H1 (cell line): Measurements from ENCODE around the gene IL22RA2. TPM values are rescaled to one million over a fixed set of nuclear protein-coding genes. Genes with fewer than 3 reads are reported as not detected.

Experiments
- CTCF ChIA-PET: fragments of 300-600 bp; sonication (Branson Sonifier 250); formaldehyde crosslinking; loops from one replicate; lab custom pipeline; 2021; ENCODE audit not compliant: partially characterized antibody; lab: Charles Lee
- POLR2A ChIA-PET: fragments of 300-600 bp; sonication (Branson Sonifier 250); formaldehyde crosslinking; loops from one replicate; lab custom pipeline; 2021; ENCODE audit warnings: inconsistent platforms; ENCODE audit not compliant: partially characterized antibody; lab: Charles Lee
- DNase-seq, 2 experiments: peaks; one replicate each; pipeline versions ENCODE4 v3.0.0 to v3.0.0-alpha.2; 2010 to 2022; ENCODE audit warnings: low spot score in 2 of 2, low read depth in 1 of 2, mixed read lengths in 1 of 2
- FAIRE-seq: peaks from 2 replicates; lab custom pipeline; 2011; peaks lifted over from hg19 to GRCh38; lab: Jason Lieb, UNC
- H2AFZ ChIP-seq: 2 replicates; pipeline ENCODE4 v1.8.1; 2012; ENCODE audit warnings: low read length, inconsistent platforms
- H2AK5ac ChIP-seq: 2 replicates; pipeline ENCODE4 v1.6.1; 2013; ENCODE audit warnings: low read depth, low read length
- H2BK120ac ChIP-seq: replicated peaks from 2 replicates; pipeline ENCODE3; 2013; ENCODE audit warnings: low read depth, low read length, inconsistent platforms
- H2BK12ac ChIP-seq: 2 replicates; pipeline ENCODE4 v1.6.1; 2013; ENCODE audit warnings: low read depth, low read length
- H2BK15ac ChIP-seq: 2 replicates; pipeline ENCODE4 v1.6.1; 2013; ENCODE audit warnings: low read length
- H2BK20ac ChIP-seq: 2 replicates; pipeline ENCODE4 v1.6.1; 2013; ENCODE audit warnings: low read length
- H2BK5ac ChIP-seq: 2 replicates; pipeline ENCODE4 v1.6.1; 2013; ENCODE audit warnings: low read depth, low read length
- H3K14ac ChIP-seq: 2 replicates; pipeline ENCODE4 v1.6.1; 2013; ENCODE audit warnings: inconsistent platforms; ENCODE audit not compliant: insufficient read length
- H3K18ac ChIP-seq: 2 replicates; pipeline ENCODE4 v1.6.1; 2013; ENCODE audit warnings: low read length; ENCODE audit errors: extremely low read depth
- H3K23ac ChIP-seq: 2 replicates; pipeline ENCODE4 v1.6.1; 2013; ENCODE audit warnings: inconsistent platforms; ENCODE audit not compliant: insufficient read length
- H3K23me2 ChIP-seq: 2 replicates; pipeline ENCODE4 v1.6.1; 2013; ENCODE audit warnings: low read depth, low read length
- H3K27ac ChIP-seq: 2 replicates; pipeline ENCODE4 v1.6.1; 2011; ENCODE audit warnings: low read depth, low read length, inconsistent platforms
- H3K27me3 ChIP-seq, 4 experiments: replicated peaks in 1 of 4; 1 replicate in 1 of 4; 2 replicates in 3 of 4; pipeline versions ENCODE4 v1.6.1 to v1.8.1; 2011 to 2013; ENCODE audit warnings: low read length in 3 of 4, mild to moderate bottlenecking in 3 of 4, inconsistent platforms in 2 of 4, mixed read lengths in 2 of 4, moderate library complexity in 1 of 4; ENCODE audit not compliant: control insufficient read depth in 3 of 4, insufficient read depth in 3 of 4; ENCODE audit errors: extremely low read depth in 1 of 4
- H3K36me3 ChIP-seq, 4 experiments: 2 replicates each; pipeline versions ENCODE4 v1.6.1 to v1.8.1; 2011 to 2013; ENCODE audit warnings: mild to moderate bottlenecking in 4 of 4, low read length in 3 of 4, moderate library complexity in 2 of 4, control low read depth in 1 of 4, inconsistent platforms in 1 of 4; ENCODE audit not compliant: insufficient read depth in 4 of 4, control insufficient read depth in 2 of 4
- H3K4ac ChIP-seq: replicated peaks from 2 replicates; pipeline ENCODE3; 2013; ENCODE audit warnings: low read length, low read depth, mixed read lengths, inconsistent platforms; ENCODE audit not compliant: insufficient read length
- H3K4me1 ChIP-seq, 4 experiments: replicated peaks in 1 of 4; 1 replicate in 1 of 4; 2 replicates in 3 of 4; pipeline versions ENCODE4 v1.6.1 to v1.8.1; 2011 to 2013; ENCODE audit warnings: low read length in 3 of 4, inconsistent platforms in 2 of 4, mixed read lengths in 1 of 4; ENCODE audit not compliant: insufficient read depth in 4 of 4, control insufficient read depth in 3 of 4
- H3K4me2 ChIP-seq, 2 experiments: 2 replicates each; pipeline versions ENCODE4 v1.6.1 to v1.8.1; 2011 to 2013; ENCODE audit warnings: low read depth in 2 of 2, low read length in 2 of 2, control low read depth in 1 of 2, inconsistent platforms in 1 of 2, mild to moderate bottlenecking in 1 of 2; ENCODE audit not compliant: insufficient read depth in 1 of 2
- H3K4me3 ChIP-seq, 4 experiments: fragments of 200-600, 300-600 bp in 1 of 4; sonication (generic), shearing (Covaris generic), sonication (Bioruptor Twin) in 1 of 4; 2 replicates each; pipeline versions ENCODE4 v1.5.1 to v1.8.1; 2011 to 2016; ENCODE audit warnings: low read length in 4 of 4, low read depth in 3 of 4, control low read depth in 2 of 4, inconsistent platforms in 2 of 4, mild to moderate bottlenecking in 2 of 4, mixed read lengths in 1 of 4, moderate library complexity in 1 of 4; ENCODE audit not compliant: insufficient read depth in 2 of 4; ENCODE audit errors: extremely low read depth in 1 of 4
- H3K56ac ChIP-seq: replicated peaks from 2 replicates; pipeline ENCODE3; 2013; ENCODE audit warnings: low read depth, mild to moderate bottlenecking, mixed read lengths, low read length, inconsistent platforms; ENCODE audit not compliant: insufficient read length
- H3K79me1 ChIP-seq: 2 replicates; pipeline ENCODE4 v1.6.1; 2013; ENCODE audit warnings: low read depth, low read length, control low read depth
- H3K79me2 ChIP-seq, 2 experiments: 2 replicates each; pipeline versions ENCODE4 v1.6.1 to v1.8.1; 2012 to 2013; ENCODE audit warnings: low read length in 2 of 2, mild to moderate bottlenecking in 2 of 2, inconsistent platforms in 1 of 2; ENCODE audit not compliant: insufficient read depth in 2 of 2, control insufficient read depth in 1 of 2
- H3K9ac ChIP-seq, 4 experiments: replicated peaks in 1 of 4; 1 replicate in 1 of 4; 2 replicates in 3 of 4; pipeline versions ENCODE4 v1.6.1 to v1.8.1; 2011 to 2013; ENCODE audit warnings: low read depth in 3 of 4, low read length in 3 of 4, control low read depth in 2 of 4, mild to moderate bottlenecking in 2 of 4, moderate library complexity in 2 of 4, inconsistent platforms in 1 of 4; ENCODE audit errors: extremely low read depth in 1 of 4
- H3K9me3 ChIP-seq, 2 experiments: 2 replicates each; pipeline versions ENCODE4 v1.6.1 to v1.8.1; 2012 to 2013; ENCODE audit warnings: mild to moderate bottlenecking in 2 of 2, moderate library complexity in 2 of 2, control low read depth in 1 of 2, inconsistent platforms in 1 of 2, low read depth in 1 of 2, low read length in 1 of 2, mixed read lengths in 1 of 2; ENCODE audit not compliant: insufficient read depth in 2 of 2
- H4K20me1 ChIP-seq, 2 experiments: replicated peaks in 1 of 2; 2 replicates each; pipeline versions ENCODE3 to v1.8.1; 2011 to 2013; ENCODE audit warnings: inconsistent platforms in 2 of 2, low read length in 2 of 2, mild to moderate bottlenecking in 1 of 2; ENCODE audit not compliant: insufficient read depth in 2 of 2, control insufficient read depth in 1 of 2
- H4K5ac ChIP-seq: 2 replicates; pipeline ENCODE4 v1.6.1; 2013; ENCODE audit warnings: low read length, low read depth, mixed read lengths, inconsistent platforms; ENCODE audit not compliant: insufficient read length
- H4K8ac ChIP-seq: 2 replicates; pipeline ENCODE4 v1.8.0; 2013; ENCODE audit warnings: mild to moderate bottlenecking, moderate library complexity, low read length, inconsistent platforms; ENCODE audit not compliant: insufficient read depth; ENCODE audit errors: extremely low read depth
- H4K91ac ChIP-seq: replicated peaks from 2 replicates; pipeline ENCODE3; 2013; ENCODE audit warnings: low read length, mixed read lengths, inconsistent platforms; ENCODE audit not compliant: insufficient read length
- ASH2L ChIP-seq: fragments of 200-600, 300-600 bp; sonication (generic); IDR thresholded peaks from one replicate; pipeline ENCODE4 v1.7.1; 2017; ENCODE audit warnings: low read length
- BCL11A ChIP-seq, 2 experiments: IDR thresholded peaks; one replicate each; pipeline ENCODE4 v1.6.1; 2011; ENCODE audit warnings: low read depth in 2 of 2, low read length in 2 of 2, mild to moderate bottlenecking in 2 of 2
- CBX5 ChIP-seq: fragments of 300-800, 300-1000 bp; sonication (generic); IDR thresholded peaks from 2 replicates; pipeline ENCODE4 v1.7.1; 2016; ENCODE audit warnings: antibody characterized with exemption, low read length, low read depth
- CTBP2 ChIP-seq: IDR thresholded peaks from 2 replicates; pipeline ENCODE4 v1.7.0; 2011; ENCODE audit warnings: borderline replicate concordance, mild to moderate bottlenecking, moderate library complexity, mixed read lengths, low read length; ENCODE audit not compliant: insufficient read depth, insufficient read length
- EP300 ChIP-seq, 2 experiments: IDR thresholded peaks; 1 replicate in 1 of 2; 2 replicates in 1 of 2; pipeline ENCODE4 v1.6.1; 2011 to 2012; ENCODE audit warnings: low read depth in 2 of 2, low read length in 2 of 2, mild to moderate bottlenecking in 2 of 2, borderline replicate concordance in 1 of 2, inconsistent platforms in 1 of 2, moderate library complexity in 1 of 2
- EZH2 ChIP-seq: fragments of 200-600 bp; sonication (generic); IDR thresholded peaks from 2 replicates; pipeline ENCODE4 v1.7.1; 2012; ENCODE audit warnings: low read depth, mild to moderate bottlenecking, moderate library complexity, low read length, inconsistent platforms; ENCODE audit not compliant: severe bottlenecking
- GTF2F1 ChIP-seq: IDR thresholded peaks from 2 replicates; pipeline ENCODE4 v1.6.1; 2012; ENCODE audit warnings: low read depth, low read length, improper control_type of control experiment, borderline replicate concordance
- KDM1A ChIP-seq: fragments of 200-600, 300-600 bp; sonication (generic); IDR thresholded peaks from 2 replicates; pipeline ENCODE4 v1.7.1; 2016; ENCODE audit warnings: mild to moderate bottlenecking, low read length, borderline replicate concordance
- KDM4A ChIP-seq: IDR thresholded peaks from one replicate; pipeline ENCODE4 v1.7.1; 2012; ENCODE audit warnings: low read depth, mild to moderate bottlenecking, moderate library complexity, low read length, inconsistent platforms; ENCODE audit not compliant: severe bottlenecking
- SAP30 ChIP-seq: fragments of 300-600 bp; sonication (generic); IDR thresholded peaks from 2 replicates; pipeline ENCODE4 v1.7.1; 2012; ENCODE audit warnings: low read length, moderate library complexity, mild to moderate bottlenecking, inconsistent platforms; ENCODE audit not compliant: insufficient read depth, insufficient replicate concordance
- SP4 ChIP-seq: IDR thresholded peaks from 2 replicates; pipeline ENCODE4 v1.6.1; 2012; ENCODE audit warnings: low read length, inconsistent platforms
- WGBS, 2 experiments: shearing (Covaris generic) in 1 of 2; methylation state at CpG; one replicate each; pipeline versions ENCODE4 v1.1.6 to v1.1.7; 2013 to 2015; ENCODE audit warnings: low lambda C conversion rate in 2 of 2, mixed read lengths in 2 of 2, inconsistent platforms in 1 of 2, low coverage in 1 of 2, missing lambda C conversion rate in 1 of 2; ENCODE audit not compliant: insufficient replicate concordance in 2 of 2, insufficient coverage in 1 of 2, insufficient read length in 1 of 2; ENCODE audit errors: extremely low coverage in 1 of 2, missing lambda C conversion rate in 1 of 2; 5-methylcytosine and 5-hydroxymethylcytosine counted together
- polyA plus RNA-seq, 7 experiments: library from polyadenylated mRNA; depleted of rRNA in 3 of 7; stranded (reverse) in 5 of 7; unstranded in 2 of 7; fragments of >200 nt in 5 of 7; fragments of 200-250 nt in 2 of 7; gene quantifications; 1 replicate in 5 of 7; 2 replicates in 1 of 7; 4 replicates in 1 of 7; pipeline versions ENCODE4 v1.2.1 to v1.2.3, GENCODE V29; 2011 to 2013; ENCODE audit warnings: missing spikeins in 2 of 7, mixed read lengths in 2 of 7
- total RNA-seq: library from RNA; stranded (reverse); fragmentation: NEBNext Ultra II Directional; extraction: Animal tissue kit (Norgen Biotek cat#: 25700); gene quantifications from 2 replicates; pipeline ENCODE4 v1.2.1, GENCODE V29; 2021

Gene IL22RA2
- total and polyA plus RNA-seq, 2 of the 8 experiments (the other 6 are each of a cell fraction or from before 2014, with no cell fraction given): not detected

DNA sequence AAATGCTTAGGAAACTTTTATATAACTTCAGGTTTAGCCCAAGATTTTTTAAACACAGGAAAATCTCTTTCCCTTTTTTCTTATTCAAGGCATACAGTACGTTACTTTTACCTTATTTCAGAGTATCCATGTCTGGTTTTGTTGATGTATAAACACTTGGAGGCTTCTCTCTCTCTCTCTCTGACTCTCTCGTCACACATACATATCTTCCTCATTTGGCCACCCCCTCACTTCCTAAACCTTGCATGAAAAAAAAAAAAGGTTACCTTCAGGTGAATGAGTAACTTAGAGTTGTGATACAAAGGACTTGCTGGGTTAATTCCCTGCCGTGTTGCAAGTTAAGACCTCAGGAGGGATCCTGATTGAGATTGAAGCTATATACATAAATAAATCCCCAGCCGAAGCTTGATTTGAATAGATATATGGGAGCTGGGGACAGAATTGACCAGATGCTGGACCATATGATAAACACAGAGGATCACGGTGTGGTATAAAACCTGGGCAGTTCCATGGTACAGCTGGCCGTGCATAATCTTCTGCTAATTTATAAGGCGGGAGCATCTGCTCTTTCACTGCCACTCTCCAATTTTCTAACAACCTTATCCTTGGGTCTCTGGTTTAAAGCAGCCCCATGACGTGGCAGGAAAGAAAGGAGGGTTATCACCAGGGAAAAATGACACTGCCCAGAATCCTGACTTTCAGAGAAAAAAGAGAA is 73.6 kb downstream of the IL22RA2 start:
- 80% methylated on average over 8 of the region's 8 CpGs; no CpG with 5 or more reads in 1 of the 2 experiments for WGBS, 2 experiments

More for the DNA sequence above, 73.6 kb downstream of the IL22RA2 start:
- Histone ChIP-seq H3K56ac (no peak overlapping the region), H3K9me3 (peaks cover 2 to 3% of the 10 kb centered on the region in 2 experiments; a peak in 1 of 4 replicates), H2BK15ac (no peak overlapping the region), H4K91ac (no peak overlapping the region), H3K14ac (no peak overlapping the region), H2AFZ (no peak overlapping the region), H3K79me1 (no peaks in the 10 kb centered on the region), H3K36me3 (no peaks in the 10 kb centered on the region), H2BK20ac (no peak overlapping the region), H3K9ac (no peak overlapping the region), H3K4me1 (peaks cover 0 to 3% (median 0%) of the 10 kb centered on the region in 4 experiments; a peak in 4 of 7 replicates), H2BK12ac (no peak overlapping the region), H3K4ac (no peak overlapping the region), H3K18ac (no peak overlapping the region), H3K23ac (no peak overlapping the region), H3K79me2 (no peaks in the 10 kb centered on the region), H3K4me2 (no peak overlapping the region), H3K23me2 (no peaks in the 10 kb centered on the region), H2BK5ac (no peak overlapping the region), H4K8ac (no peak overlapping the region), H3K4me3 (no peak overlapping the region), H3K27ac (no peak overlapping the region), H4K20me1 (no peaks in the 10 kb centered on the region), H2AK5ac (no peak overlapping the region), H2BK120ac (no peak overlapping the region), H4K5ac (no peak overlapping the region), H3K27me3 (no peaks in the 10 kb centered on the region)
- TF ChIP-seq SP4: no peak
- TF ChIP-seq ASH2L: no peak
- no peak for TF ChIP-seq SAP30
- TF ChIP-seq CTBP2: no peak
- TF ChIP-seq KDM1A: no peak
- no peak for TF ChIP-seq GTF2F1
- no peak for TF ChIP-seq BCL11A (IDR thresholded peaks at IDR 0.05; ENCODE audit: low read depth in 2 of 2, low read length in 2 of 2)
- no peak for TF ChIP-seq EP300 (IDR thresholded peaks at IDR 0.05; ENCODE audit: borderline replicate concordance in 1 of 2, low read depth in 2 of 2, low read length in 2 of 2)
- TF ChIP-seq EZH2: no peak
- TF ChIP-seq CBX5: no peak
- no peak for TF ChIP-seq KDM4A
- ChIA-PET CTCF (interaction anchor here (0.8 to 1.6 kb wide), 2 partner anchors 23 to 542 kb away, joined by 4 to 5 read pairs; no protein-coding TSS in a partner anchor), POLR2A (no interaction called here)
- FAIRE-seq: no peak
- DNase-seq: no peak
